Activated T-helper 1 cell treated with anti-CD3 and anti-CD28 coated beads, Interleukin-2, amount 50 U/mL, for 16 hours (primary cell): ENCODE data around the gene MAP4K5.

ENCODE experiments used
- DNase-seq, 2 donors: peaks; one replicate each; pipeline ENCODE4 v3.0.0-alpha.2; 2020; ENCODE audit warnings: low read depth in 1 of 2, low spot score in 1 of 2

The MAP4K5 gene

DNA sequence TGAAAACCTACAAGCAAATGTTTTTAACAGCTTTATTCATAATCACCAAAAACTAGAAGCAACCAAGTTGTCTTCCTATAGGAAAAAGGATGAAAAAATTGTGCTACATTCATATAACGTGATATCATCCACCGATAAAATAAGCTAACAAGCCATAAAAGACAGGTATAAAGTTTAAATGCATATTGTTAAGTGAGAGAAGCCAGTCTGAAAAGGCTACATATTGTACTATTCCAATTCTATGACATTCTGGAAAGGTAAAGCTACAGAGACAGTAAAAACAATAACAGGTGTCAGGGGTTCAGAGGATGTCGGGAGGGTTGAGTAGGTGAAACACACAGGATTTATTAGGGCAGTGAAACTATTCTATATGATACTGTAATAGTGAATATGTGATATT, 158.4 kb downstream of the MAP4K5 start:
- no peak for DNase-seq

DNA sequence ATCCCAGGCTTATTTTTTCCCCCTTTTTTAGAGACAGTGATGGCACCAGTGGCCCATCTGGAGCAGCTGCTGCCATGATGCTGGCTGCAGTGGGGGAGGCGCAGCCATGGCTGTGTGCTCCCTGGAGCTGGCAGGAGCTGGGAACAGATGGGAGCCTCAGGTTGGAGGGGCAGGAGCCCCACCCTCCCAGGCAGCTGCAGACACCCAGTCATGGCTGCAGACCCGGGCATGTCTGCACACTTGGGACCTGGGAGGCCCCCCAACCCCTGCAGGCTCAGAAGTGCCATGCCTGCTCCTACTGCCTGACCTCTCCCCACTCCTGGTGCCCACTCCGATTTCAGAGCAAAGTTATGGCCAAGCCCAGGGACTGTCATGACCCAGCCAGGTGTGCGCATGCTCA, 160.8 kb downstream of the MAP4K5 start:
- no peak for DNase-seq
